Effector CD4-positive, alpha-beta T cell (primary cell): ENCODE results near the gene YWHAH.

Experiments
- DNase-seq: peaks from one replicate; pipeline ENCODE4 v3.0.0-alpha.2; 2020
- total RNA-seq: gene quantifications from one replicate; lab custom pipeline; 2026; lab: John Stamatoyannopoulos, UW

Gene YWHAH
- total RNA-seq = 31.7 reads per million, percentile 58 among the genes with 10 or more reads in this experiment

DNA sequence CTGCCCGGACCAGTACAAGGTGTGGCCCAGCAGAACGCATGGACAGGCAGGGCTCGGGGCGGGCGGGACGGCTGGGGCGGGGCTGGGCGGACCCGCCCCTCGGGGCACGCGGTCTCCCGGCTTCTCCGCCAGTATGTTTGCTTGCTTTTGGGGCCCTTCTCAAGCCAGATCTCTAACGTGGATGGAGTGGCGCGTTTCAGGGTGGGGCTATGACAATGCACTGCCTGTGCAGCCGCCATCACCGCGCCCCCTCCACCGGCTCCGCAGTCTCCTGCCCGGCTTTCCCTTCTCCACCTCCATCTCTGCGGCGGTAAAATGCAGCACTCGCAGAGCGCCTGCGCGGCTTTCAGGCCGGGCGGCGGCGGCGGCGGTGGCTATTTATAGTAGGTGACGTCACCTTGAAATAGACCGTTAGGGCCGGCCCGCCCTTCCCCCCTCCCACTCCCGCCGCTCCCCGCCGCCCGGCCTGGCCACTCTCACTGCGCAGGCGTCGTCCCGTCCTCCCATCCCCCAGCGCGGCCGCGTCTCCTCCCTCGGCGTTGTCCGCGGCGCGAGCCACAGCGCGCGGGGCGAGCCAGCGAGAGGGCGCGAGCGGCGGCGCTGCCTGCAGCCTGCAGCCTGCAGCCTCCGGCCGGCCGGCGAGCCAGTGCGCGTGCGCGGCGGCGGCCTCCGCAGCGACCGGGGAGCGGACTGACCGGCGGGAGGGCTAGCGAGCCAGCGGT lies at the start of gene YWHAH:
TSS of gene YWHAH (plus strand) at position 558 of the 722 bp plus-strand sequence. CDS start 199 bp downstream, outside the sequence.
- DNase-seq = peak; percentile 79

DNA sequence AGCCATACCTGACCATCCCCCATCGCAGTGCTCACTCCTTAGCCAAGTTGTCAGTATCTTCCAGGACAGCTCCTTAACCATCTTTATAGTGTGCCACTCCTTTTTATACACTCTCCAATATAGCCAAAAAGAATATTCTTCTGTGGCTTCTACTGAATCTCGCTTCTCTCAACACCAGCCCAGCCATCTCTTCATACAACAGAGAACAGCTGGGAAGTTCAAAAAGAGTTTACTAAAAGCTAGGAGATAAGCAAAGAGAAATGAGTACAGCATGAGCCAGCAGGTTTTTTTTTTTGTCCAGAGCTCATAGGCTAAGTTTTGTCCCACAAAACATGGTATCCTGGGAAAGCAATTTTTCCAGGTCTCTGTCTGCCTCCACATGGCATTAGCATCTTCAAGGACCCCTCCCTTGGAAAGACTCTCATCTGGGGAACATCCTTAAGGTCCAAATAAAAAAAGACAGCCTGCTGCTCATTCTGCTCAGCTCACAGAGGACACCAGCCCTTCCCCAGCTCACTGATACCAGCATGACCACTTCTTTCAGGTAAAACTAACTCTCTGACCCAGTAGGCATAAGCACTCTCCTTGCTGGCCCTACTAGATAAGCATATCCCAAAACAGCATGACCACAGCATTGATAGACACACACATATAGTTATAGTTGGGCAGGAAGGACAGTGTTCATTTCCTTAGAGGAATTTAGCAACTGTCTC lies 48.8 kb upstream of the YWHAH start:
- DNase-seq = no peak

DNA sequence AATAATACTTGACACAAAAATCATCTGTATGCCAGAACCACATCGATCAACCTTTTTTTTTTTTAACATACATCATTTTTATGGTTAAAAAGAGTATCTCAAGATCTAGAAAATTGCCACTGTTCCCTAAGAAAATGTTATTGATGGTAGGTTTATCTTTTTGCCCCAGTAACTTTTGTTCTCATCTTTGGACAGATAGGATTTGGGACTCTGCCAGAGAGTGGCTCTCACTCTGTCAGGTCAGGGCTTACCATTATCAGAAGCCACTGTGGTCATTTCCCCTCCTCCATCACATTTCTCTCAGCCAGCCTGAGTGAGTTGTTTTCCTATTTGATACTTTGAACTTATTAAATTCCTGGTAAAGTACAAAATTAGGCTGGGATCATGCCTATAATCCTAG lies 47.9 kb upstream of the YWHAH start:
- no peak for DNase-seq

GRCh38 chr22:31897842-31898805 lies 46.2 kb upstream of the YWHAH start:
- no peak for DNase-seq

DNA sequence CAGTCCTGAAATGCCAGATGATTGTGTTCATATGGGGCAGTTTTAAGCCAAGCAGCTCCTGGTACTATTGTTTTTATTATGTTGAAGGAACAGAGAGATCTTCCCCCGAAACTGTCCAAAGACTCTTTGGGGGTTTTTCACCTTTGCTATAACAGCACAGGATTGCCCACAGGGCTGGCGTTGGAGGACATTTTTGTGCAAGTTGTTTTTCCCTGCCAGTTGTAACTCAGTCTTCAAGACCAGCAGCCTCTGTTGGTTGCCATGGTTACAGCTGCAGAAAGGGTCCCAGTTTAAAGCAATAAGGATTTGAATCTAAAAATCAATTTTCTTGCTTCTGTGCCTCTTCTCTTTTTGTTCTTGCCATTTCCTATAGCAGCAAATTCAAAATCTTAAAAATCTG lies 45.4 kb upstream of the YWHAH start:
- no peak for DNase-seq

GRCh38 chr22:31899669-31900068 lies 44.7 kb upstream of the YWHAH start:
- DNase-seq = no peak

GRCh38 chr22:31901388-31902137 lies 42.8 kb upstream of the YWHAH start:
- no peak for DNase-seq

- no peak for DNase-seq
Observed at GRCh38 chr22:31904651-31905050, 39.7 kb upstream of the YWHAH start.

DNA sequence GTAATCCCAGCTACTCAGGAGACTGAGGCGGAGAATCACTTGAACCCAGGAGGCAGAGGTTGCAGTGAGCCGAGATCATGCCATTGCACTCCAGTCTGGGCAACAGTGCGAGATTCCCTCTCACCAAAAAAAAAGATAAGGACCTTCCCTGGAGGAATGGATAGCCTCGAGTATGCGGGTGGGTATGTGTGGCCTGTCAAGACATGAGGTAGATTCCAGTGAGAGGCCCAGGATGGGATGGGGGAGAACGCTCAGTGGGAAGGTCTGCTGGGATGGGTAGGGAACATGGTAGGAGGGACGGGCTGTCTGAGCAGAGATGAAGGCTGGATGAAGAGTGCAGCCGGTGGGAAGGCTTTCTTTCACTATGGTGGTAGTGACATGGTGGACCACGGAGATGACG lies 39.0 kb upstream of the YWHAH start:
- no peak for DNase-seq

GRCh38 chr22:31906086-31906485 lies 38.2 kb upstream of the YWHAH start:
- no peak for DNase-seq

DNA sequence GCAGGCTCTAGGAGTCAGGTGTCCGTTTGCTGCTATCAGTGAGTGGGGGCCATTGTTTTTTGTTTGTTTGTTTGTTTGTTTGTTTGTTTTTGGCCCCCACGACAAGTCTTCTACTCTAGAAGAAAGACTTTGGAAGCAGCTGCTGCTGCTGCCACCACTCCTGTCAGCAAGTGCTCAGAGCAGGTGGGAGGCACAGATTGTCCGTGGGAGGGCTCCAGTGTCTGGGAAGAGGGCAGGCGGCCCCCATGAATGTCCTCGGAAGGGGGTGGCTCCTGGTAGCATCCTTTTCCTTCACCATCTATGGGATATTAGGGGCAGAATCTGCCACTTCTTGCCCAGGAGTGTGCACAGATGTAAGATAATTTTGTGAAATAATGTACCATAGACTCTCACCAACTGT lies 37.8 kb upstream of the YWHAH start:
- no peak for DNase-seq

DNA sequence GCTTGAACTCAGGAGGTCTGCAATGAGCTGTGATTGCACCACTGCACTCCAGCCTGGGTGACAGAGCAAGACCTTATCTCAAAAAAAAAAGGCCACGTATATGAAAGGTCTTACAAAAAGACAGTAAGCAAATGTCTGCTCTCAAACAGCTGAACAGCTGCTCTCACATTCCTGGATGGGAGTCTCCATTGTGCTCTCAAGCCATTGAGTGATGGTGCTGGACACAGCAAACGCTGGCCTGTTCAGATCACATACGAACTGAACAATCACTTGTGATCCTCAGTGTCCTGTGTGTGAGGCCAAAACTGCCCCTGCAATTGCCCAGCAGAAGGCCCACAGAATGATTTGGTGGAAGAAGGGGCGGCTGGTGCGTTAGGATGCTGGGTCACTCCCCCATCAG lies 34.4 kb upstream of the YWHAH start:
- DNase-seq = no peak

DNA sequence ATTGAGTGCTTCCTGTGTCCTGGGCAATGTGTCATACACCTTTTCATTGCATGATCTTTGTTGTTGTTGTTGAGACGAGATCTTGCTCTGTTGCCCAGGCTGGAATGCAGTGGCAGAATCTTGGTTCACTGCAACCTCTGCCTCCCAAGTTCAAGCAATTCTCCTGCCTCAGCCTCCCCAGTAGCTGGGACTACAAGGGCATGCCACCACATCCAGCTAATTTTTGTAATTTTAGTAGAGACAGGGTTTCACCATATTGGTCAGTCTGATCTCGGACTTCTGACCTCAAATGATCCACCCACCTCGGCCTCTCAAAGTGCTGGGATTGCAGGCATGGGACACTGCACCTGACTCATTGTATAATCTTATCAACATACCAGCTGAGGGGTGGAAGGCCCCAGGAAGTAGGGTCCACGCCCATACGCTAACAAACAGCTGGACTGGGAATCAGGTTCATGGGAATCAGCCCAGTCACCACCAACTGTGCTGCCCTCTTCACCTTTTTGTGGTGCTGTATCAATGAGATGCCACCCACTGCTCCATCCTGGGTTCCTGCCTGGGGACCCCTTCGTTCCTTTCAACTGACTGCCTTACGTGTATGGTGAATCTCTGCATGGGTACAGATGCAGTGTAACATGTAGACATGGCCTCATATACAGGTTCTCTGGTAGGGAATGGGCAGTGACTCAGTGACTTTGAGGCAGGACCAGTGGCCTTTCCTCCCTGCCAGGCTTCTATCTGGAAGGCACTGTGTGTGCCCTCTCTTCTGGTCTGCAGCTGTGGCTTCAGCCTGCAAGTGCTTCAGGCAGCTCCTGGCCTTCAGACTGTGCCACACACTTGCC lies 32.5 kb upstream of the YWHAH start:
- DNase-seq = no peak

DNA sequence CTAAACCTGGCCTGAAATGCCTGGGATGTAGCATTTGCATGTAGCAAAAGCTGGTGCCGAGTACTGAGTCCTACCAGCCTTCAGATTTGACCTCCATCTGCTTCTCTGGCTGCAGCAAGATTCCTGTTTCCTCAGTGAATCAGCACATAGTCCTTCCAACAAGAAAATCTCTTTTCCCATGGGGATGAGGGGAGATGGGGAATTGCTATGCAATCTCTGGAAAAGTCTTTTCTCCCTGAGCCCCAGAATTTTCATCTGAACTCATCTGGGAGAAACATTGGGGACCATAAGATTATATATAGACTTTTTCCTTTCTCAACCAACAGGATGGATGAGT lies 32.0 kb upstream of the YWHAH start:
- no peak for DNase-seq

- no peak for DNase-seq
Observed at GRCh38 chr22:31915586-31915985, 28.7 kb upstream of the YWHAH start.

DNA sequence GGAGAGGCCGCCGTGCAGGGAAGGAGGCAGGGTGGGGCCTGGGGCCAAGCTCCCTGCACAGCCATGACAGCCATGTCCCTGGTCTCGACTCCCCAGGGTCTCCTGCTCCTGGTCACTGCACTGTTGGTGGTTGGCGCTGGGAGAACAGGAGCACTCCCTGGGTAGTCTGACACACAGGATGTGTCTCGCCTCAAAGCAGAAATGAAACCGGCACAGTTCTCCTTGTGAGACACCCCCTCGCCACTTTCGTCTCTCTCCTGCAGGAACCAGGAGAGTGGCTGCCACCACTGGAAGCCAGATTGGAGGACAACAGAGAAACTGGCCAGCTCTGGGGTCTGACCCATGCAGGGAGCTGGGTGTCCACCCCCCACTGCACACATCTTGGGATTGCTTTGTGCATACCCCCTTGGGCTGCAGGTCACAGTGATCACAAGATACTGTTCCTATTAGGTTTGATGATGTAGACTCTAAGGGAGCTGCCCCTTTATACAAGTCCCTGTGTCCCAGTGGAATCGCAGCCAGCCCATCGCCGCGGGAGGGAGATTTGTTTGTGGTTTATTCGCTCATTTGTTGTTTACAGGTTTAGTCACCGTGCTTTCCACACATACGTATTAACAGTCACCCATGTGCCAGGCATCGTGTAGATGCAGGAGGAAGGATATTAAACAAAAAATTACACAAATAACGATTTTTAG lies 27.0 kb upstream of the YWHAH start:
- no peak for DNase-seq

- DNase-seq = no peak
Observed at GRCh38 chr22:31919730-31920129, 24.6 kb upstream of the YWHAH start.

DNA sequence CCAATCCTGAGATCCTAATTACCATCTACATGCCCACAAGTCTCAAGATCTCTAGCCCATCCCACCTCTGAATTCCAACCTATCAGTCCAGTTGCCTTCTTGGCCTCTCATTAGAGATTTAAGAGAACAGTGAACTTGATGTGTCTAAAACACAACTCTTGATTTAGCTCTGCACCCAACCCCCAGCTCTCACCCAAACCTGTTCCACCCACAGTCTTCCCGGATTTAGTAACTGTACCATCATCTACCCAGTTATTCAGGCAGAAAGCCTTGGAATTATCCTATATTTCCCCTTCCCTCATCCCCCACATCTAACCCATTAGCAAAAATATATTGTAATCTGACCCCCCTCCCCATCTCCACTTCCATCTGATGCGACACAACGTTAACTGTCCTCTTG lies 24.0 kb upstream of the YWHAH start:
- no peak for DNase-seq

DNA sequence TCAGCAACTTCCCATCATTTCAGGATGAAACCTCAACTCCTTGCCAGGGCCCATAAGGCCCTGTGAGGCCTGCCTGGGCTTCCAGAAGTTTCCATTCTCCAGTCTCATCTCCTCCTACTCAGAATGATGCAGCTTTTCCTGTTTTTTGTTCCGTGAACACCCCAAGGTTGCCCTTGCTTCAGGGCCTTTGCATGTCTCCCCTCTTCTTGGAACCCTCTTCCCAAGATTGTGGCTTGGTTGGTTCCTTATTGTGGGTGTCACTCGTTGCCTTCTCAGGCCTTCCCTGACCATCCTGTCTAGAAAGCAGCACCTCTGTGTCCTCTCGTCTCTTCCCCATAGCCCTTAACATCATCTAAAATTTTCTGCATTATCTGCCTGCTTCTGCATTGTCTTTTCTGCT lies 23.2 kb upstream of the YWHAH start:
- no peak for DNase-seq

GRCh38 chr22:31922534-31922933 lies 21.8 kb upstream of the YWHAH start:
- no peak for DNase-seq

GRCh38 chr22:31923136-31923535 lies 21.2 kb upstream of the YWHAH start:
- DNase-seq = no peak
